Measurements from ENCODE around the gene ARHGAP33. TPM values are rescaled to one million over a fixed set of nuclear protein-coding genes. Genes with fewer than 3 reads are reported as not detected.

Gene ARHGAP33, protein sequence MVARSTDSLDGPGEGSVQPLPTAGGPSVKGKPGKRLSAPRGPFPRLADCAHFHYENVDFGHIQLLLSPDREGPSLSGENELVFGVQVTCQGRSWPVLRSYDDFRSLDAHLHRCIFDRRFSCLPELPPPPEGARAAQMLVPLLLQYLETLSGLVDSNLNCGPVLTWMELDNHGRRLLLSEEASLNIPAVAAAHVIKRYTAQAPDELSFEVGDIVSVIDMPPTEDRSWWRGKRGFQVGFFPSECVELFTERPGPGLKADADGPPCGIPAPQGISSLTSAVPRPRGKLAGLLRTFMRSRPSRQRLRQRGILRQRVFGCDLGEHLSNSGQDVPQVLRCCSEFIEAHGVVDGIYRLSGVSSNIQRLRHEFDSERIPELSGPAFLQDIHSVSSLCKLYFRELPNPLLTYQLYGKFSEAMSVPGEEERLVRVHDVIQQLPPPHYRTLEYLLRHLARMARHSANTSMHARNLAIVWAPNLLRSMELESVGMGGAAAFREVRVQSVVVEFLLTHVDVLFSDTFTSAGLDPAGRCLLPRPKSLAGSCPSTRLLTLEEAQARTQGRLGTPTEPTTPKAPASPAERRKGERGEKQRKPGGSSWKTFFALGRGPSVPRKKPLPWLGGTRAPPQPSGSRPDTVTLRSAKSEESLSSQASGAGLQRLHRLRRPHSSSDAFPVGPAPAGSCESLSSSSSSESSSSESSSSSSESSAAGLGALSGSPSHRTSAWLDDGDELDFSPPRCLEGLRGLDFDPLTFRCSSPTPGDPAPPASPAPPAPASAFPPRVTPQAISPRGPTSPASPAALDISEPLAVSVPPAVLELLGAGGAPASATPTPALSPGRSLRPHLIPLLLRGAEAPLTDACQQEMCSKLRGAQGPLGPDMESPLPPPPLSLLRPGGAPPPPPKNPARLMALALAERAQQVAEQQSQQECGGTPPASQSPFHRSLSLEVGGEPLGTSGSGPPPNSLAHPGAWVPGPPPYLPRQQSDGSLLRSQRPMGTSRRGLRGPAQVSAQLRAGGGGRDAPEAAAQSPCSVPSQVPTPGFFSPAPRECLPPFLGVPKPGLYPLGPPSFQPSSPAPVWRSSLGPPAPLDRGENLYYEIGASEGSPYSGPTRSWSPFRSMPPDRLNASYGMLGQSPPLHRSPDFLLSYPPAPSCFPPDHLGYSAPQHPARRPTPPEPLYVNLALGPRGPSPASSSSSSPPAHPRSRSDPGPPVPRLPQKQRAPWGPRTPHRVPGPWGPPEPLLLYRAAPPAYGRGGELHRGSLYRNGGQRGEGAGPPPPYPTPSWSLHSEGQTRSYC
- polyA plus RNA-seq = 20.5 and 46.0 TPM in 2 replicates
- polyA minus RNA-seq = 129 and 141 TPM in 2 replicates

DNA sequence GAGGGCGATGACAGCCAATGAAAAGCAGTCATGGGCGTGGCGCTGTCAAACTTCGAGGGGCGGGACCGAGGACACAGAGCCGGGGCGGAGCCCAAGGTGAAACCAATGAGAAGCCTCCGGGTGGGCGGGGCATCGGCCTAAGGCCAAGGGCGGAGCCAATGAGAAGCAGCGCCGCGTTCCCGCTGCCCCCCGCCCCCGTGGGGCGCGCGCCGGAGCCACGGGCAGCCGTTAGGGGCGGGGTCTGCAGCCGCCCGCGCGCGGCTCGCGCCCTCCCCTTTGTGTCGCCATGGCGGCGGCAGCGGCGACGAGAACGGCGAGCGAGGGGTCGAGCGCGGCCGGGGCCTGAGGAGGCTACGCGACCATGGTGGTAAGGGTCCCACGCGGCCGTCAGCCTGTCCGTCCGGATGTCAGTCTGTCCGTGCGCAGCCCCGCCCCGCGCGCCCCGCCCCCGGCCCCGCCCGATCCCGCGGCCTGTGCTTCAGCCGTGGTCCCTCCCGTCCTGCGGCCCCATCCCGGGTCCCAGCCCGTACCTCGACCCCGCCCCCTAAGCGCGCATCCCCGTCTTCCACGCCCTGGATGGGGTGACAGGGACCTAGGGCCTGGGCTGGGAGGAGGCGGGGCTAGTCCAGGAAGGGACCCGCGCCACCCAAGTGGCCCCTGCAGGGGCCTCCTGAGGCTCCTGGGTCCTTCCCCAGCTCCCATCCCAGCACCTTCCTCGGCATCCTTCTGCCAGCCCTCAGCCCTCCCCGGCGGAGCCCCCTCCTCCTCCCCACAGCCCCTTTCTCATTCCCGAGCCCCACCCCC is at the start of gene ARHGAP33:
TSS of gene ARHGAP33 (plus strand) at position 267 of the 804 bp plus-strand sequence. CDS start at position 362, 95 bp downstream.
- peak; percentile 90 for TF ChIP-seq POLR2AphosphoS5 (IDR thresholded peaks at IDR 0.05)
- peak; percentile 25 for TF ChIP-seq SMC3 (conservative IDR thresholded peaks at IDR 0.05; ENCODE audit: poor library complexity)
- TF ChIP-seq RAD21 (conservative IDR thresholded peaks at IDR 0.05) = no peak
- TF ChIP-seq TAF1 (IDR thresholded peaks at IDR 0.05; ENCODE audit: low read depth) = no peak
- TF ChIP-seq EZH2 (IDR thresholded peaks at IDR 0.05; ENCODE audit: borderline replicate concordance, insufficient read depth, low read length, poor library complexity, severe bottlenecking) = no peak
- peak; percentile 71 for TF ChIP-seq MXI1 (conservative IDR thresholded peaks at IDR 0.05; ENCODE audit: poor library complexity, severe bottlenecking)
- peak; percentile 57 for TF ChIP-seq EP300 (conservative IDR thresholded peaks at IDR 0.05; ENCODE audit: poor library complexity, severe bottlenecking)
- TF ChIP-seq, protein P1, sequence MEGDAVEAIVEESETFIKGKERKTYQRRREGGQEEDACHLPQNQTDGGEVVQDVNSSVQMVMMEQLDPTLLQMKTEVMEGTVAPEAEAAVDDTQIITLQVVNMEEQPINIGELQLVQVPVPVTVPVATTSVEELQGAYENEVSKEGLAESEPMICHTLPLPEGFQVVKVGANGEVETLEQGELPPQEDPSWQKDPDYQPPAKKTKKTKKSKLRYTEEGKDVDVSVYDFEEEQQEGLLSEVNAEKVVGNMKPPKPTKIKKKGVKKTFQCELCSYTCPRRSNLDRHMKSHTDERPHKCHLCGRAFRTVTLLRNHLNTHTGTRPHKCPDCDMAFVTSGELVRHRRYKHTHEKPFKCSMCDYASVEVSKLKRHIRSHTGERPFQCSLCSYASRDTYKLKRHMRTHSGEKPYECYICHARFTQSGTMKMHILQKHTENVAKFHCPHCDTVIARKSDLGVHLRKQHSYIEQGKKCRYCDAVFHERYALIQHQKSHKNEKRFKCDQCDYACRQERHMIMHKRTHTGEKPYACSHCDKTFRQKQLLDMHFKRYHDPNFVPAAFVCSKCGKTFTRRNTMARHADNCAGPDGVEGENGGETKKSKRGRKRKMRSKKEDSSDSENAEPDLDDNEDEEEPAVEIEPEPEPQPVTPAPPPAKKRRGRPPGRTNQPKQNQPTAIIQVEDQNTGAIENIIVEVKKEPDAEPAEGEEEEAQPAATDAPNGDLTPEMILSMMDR (IDR thresholded peaks at IDR 0.05; ENCODE audit: poor library complexity, severe bottlenecking) = no peak
- TF ChIP-seq, protein P2, sequence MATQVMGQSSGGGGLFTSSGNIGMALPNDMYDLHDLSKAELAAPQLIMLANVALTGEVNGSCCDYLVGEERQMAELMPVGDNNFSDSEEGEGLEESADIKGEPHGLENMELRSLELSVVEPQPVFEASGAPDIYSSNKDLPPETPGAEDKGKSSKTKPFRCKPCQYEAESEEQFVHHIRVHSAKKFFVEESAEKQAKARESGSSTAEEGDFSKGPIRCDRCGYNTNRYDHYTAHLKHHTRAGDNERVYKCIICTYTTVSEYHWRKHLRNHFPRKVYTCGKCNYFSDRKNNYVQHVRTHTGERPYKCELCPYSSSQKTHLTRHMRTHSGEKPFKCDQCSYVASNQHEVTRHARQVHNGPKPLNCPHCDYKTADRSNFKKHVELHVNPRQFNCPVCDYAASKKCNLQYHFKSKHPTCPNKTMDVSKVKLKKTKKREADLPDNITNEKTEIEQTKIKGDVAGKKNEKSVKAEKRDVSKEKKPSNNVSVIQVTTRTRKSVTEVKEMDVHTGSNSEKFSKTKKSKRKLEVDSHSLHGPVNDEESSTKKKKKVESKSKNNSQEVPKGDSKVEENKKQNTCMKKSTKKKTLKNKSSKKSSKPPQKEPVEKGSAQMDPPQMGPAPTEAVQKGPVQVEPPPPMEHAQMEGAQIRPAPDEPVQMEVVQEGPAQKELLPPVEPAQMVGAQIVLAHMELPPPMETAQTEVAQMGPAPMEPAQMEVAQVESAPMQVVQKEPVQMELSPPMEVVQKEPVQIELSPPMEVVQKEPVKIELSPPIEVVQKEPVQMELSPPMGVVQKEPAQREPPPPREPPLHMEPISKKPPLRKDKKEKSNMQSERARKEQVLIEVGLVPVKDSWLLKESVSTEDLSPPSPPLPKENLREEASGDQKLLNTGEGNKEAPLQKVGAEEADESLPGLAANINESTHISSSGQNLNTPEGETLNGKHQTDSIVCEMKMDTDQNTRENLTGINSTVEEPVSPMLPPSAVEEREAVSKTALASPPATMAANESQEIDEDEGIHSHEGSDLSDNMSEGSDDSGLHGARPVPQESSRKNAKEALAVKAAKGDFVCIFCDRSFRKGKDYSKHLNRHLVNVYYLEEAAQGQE (IDR thresholded peaks at IDR 0.05; ENCODE audit: borderline replicate concordance) = peak; percentile 51
- H3K4me3 ChIP-seq (ENCODE audit: low read length) = peak within 1 kb of the TSS; percentile 86
- H4K20me1 ChIP-seq (ENCODE audit: insufficient read depth) = no peaks in the 10 kb centered on the region
- H3K9ac ChIP-seq (ENCODE audit: low read length) = peak within 1 kb of the TSS; percentile 93
- H3K36me3 ChIP-seq (ENCODE audit: insufficient read depth, low read length) = no peaks in the 10 kb centered on the region
- H3K4me2 ChIP-seq (ENCODE audit: low read length) = peak within 1 kb of the TSS; percentile 99
- H3K27ac ChIP-seq (ENCODE audit: low read length) = peak within 1 kb of the TSS; percentile 79
- no peaks in the 10 kb centered on the region for H3K9me3 ChIP-seq (ENCODE audit: low read length)
- no peaks in the 10 kb centered on the region for H3K9me2 ChIP-seq (ENCODE audit: insufficient read depth, low read length)
- peak within 1 kb of the TSS; percentile 53 for H2AFZ ChIP-seq (ENCODE audit: low read depth, low read length)
- H3F3A ChIP-seq (ENCODE audit: insufficient read depth, low read length, poor library complexity, severe bottlenecking) = no peaks in the 10 kb centered on the region
- peaks cover 25% of the 10 kb centered on the region for H3K79me2 ChIP-seq (replicated peaks; ENCODE audit: insufficient read depth, low read length)
- no peaks in the 10 kb centered on the region for H3K27me3 ChIP-seq (ENCODE audit: insufficient read depth, low read depth, low read length)
